ENCODE results near the gene FOXN3. TPM values are rescaled to one million over a fixed set of nuclear protein-coding genes. Genes with fewer than 3 reads are reported as not detected.
"Not testable (repeated sequence)": the region's sequence is repeated elsewhere in the genome, so short reads cannot be mapped to it uniquely, and the experiment has no call there.

The FOXN3 gene
- total RNA-seq, 4 donors from 2014 or later = 66.1 to 130 (median 109) TPM

DNA sequence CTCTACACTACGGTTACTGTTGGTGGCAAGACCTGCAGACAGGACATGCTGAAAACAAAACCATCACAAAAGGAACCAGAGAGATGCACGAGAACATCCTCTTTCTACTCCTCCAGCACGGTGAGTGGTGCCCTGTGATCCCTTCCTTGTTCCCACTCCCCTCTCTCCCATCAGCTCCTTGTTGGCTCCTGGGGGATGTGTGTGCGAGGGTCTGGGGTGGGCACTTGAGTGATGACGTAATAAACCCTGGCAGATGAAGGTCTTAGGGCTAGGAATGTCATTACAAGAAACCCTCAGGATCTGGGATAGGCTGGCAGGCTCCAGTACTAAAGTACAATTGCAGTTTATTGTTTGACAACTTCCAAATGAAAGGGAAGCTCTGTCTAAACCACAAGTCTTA is 261.5 kb downstream of the FOXN3 start:
- H3K27me3 ChIP-seq = no peaks in the 10 kb centered on the region
- DNase-seq = no peak
- no peaks in the 10 kb centered on the region for H3K36me3 ChIP-seq
- 60 to 90% methylated on average over 2 to 5 of the region's 5 CpGs for WGBS, 2 donors (ENCODE audit: low coverage in 1 of 2)
- intact Hi-C loops (cut with DNase I; ENCODE audit: low total_unique reads) (no loop called here), in situ Hi-C loops (cut with MboI; ENCODE audit: low pct_ligation_motif_present in 1 of 4, low pct_unique_long_range_greater_than_20kb in 1 of 4, low sequenced_read_pairs in 3 of 4) (loop anchor here in 1 of 4 donors (25.0 kb wide), 1 partner anchor 757 kb away; no protein-coding TSS in a partner anchor)
- no peaks in the 10 kb centered on the region for H3K4me1 ChIP-seq
- no peak for TF ChIP-seq POLR2A (IDR thresholded peaks at IDR 0.05)
- no peak for TF ChIP-seq EP300 (IDR thresholded peaks at IDR 0.05; ENCODE audit: low read depth)
- TF ChIP-seq, protein P1, sequence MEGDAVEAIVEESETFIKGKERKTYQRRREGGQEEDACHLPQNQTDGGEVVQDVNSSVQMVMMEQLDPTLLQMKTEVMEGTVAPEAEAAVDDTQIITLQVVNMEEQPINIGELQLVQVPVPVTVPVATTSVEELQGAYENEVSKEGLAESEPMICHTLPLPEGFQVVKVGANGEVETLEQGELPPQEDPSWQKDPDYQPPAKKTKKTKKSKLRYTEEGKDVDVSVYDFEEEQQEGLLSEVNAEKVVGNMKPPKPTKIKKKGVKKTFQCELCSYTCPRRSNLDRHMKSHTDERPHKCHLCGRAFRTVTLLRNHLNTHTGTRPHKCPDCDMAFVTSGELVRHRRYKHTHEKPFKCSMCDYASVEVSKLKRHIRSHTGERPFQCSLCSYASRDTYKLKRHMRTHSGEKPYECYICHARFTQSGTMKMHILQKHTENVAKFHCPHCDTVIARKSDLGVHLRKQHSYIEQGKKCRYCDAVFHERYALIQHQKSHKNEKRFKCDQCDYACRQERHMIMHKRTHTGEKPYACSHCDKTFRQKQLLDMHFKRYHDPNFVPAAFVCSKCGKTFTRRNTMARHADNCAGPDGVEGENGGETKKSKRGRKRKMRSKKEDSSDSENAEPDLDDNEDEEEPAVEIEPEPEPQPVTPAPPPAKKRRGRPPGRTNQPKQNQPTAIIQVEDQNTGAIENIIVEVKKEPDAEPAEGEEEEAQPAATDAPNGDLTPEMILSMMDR (IDR thresholded peaks at IDR 0.05) = no peak
- TF ChIP-seq POLR2AphosphoS5 (IDR thresholded peaks at IDR 0.05) = no peak
- H3K9me3 ChIP-seq = no peaks in the 10 kb centered on the region
- H3K4me3 ChIP-seq = no peak overlapping the region
- no peak overlapping the region for H3K27ac ChIP-seq

DNA sequence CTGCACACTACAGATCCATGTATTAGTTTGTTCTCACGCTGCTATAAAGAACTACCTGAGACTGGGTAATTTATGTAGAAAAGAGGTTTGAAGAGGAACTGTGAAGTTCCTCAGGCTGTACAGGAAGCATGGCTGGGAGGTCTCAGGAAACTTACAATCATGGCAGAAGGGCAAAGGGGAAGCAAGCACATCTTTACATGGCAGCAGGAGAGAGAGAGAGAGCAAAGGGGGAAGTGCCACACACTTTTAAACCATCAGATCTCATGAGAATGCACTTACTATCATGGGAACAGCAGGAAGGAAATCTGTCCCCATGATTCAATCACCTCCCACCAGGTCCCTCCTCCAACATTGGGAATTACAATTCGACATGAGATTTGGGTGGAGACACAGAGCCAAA is 265.3 kb downstream of the FOXN3 start:
- H3K36me3 ChIP-seq; DNase-seq; H3K4me1 ChIP-seq; H3K9me3 ChIP-seq; H3K4me3 ChIP-seq; H3K27me3 ChIP-seq; H3K27ac ChIP-seq; intact Hi-C loops (cut with DNase I; ENCODE audit: low total_unique reads): not testable (repeated sequence)
- in situ Hi-C loops (cut with MboI; ENCODE audit: low pct_ligation_motif_present in 1 of 4, low pct_unique_long_range_greater_than_20kb in 1 of 4, low sequenced_read_pairs in 3 of 4) = loop anchor here in 1 of 4 donors (25.0 kb wide), 1 partner anchor 761 kb away; no protein-coding TSS in a partner anchor
- WGBS, 2 donors (ENCODE audit: low coverage in 1 of 2) = 70 to 74% methylated on average over 1 to 2 of the region's 2 CpGs

DNA sequence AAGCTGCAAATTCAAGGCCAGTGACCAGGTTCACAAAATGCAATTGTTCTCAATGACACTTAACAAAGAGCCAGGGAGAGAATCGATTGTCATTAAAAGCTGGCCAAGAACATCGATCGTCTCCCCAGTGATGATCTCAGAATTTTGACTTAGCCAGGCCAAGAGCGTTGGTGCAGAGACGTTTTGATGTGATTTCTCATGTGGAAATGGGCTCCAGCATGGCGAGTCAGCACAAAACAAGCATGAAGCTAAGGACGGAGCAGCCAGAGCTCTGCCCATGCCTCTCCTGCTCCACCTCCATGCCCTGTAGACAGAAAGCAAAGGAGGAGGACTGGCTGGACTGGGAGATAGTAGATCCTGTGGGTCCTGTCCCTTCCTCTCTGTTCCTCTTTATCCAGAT is 270.8 kb downstream of the FOXN3 start:
- no peak for DNase-seq
- TF ChIP-seq, protein P1 (IDR thresholded peaks at IDR 0.05) = no peak
- TF ChIP-seq EP300 (IDR thresholded peaks at IDR 0.05; ENCODE audit: low read depth) (no peak), POLR2A (IDR thresholded peaks at IDR 0.05) (no peak), POLR2AphosphoS5 (IDR thresholded peaks at IDR 0.05) (no peak)
- Histone ChIP-seq H3K36me3 (no peaks in the 10 kb centered on the region), H3K4me3 (no peak overlapping the region), H3K27ac (no peak overlapping the region), H3K27me3 (no peaks in the 10 kb centered on the region), H3K4me1 (no peaks in the 10 kb centered on the region), H3K9me3 (no peaks in the 10 kb centered on the region)
- in situ Hi-C loops (cut with MboI; ENCODE audit: low pct_ligation_motif_present in 1 of 4, low pct_unique_long_range_greater_than_20kb in 1 of 4, low sequenced_read_pairs in 3 of 4) (no loop called here), intact Hi-C loops (cut with DNase I; ENCODE audit: low total_unique reads) (no loop called here)
- 81 to 88% methylated on average over 4 to 7 of the region's 7 CpGs for WGBS, 2 donors (ENCODE audit: low coverage in 1 of 2)

DNA sequence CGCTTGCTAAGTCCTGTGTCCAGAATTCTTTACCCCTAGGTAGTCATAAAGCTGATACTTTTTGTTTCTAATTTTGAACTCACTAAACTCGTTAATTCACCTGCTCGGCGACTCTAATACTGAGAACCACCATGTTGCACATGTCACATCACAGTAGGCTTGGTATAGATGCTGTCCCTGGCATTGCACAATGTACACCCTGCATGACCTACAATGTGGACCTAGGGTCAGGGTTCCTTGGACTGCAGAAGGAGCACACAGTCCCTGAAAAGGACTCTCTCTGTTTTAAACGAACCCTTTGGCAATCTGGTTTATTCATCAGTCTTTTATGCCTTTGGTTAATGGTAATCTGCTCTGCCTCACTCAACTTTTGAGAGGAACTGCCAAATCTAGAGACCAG is 272.4 kb downstream of the FOXN3 start:
- 64 to 77% methylated on average over 5 of the region's 5 CpGs for WGBS, 2 donors (ENCODE audit: low coverage in 1 of 2)
- DNase-seq = no peak
- intact Hi-C loops (cut with DNase I; ENCODE audit: low total_unique reads) = no loop called here

More for the DNA sequence above, 272.4 kb downstream of the FOXN3 start:
- Histone ChIP-seq H3K4me1 (no peaks in the 10 kb centered on the region), H3K27me3 (no peaks in the 10 kb centered on the region), H3K9me3 (no peaks in the 10 kb centered on the region), H3K36me3 (no peaks in the 10 kb centered on the region), H3K4me3 (no peak overlapping the region), H3K27ac (no peak overlapping the region)
- TF ChIP-seq POLR2AphosphoS5 (IDR thresholded peaks at IDR 0.05) (no peak), EP300 (IDR thresholded peaks at IDR 0.05; ENCODE audit: low read depth) (no peak), POLR2A (IDR thresholded peaks at IDR 0.05) (no peak)
- TF ChIP-seq, protein P1 (IDR thresholded peaks at IDR 0.05) = no peak
- in situ Hi-C loops (cut with MboI; ENCODE audit: low pct_ligation_motif_present in 1 of 4, low pct_unique_long_range_greater_than_20kb in 1 of 4, low sequenced_read_pairs in 3 of 4) = no loop called here

Data from transverse colon (tissue), 4 donors.